ENCODE data around the gene CNTNAP2. TPM values are rescaled to one million over a fixed set of nuclear protein-coding genes. Genes with fewer than 3 reads are reported as not detected.

CNTNAP2 gene
- total RNA-seq, 4 donors from 2014 or later = not detected

- in situ Hi-C loops (cut with MboI; ENCODE audit: low sequenced_read_pairs in 4 of 4) = no loop called here
- no peaks in the 10 kb centered on the region for H3K4me1 ChIP-seq
- no peaks in the 10 kb centered on the region for H3K27me3 ChIP-seq
- intact Hi-C loops (cut with DNase I; ENCODE audit: low total_unique reads) = no loop called here
- DNase-seq = no peak
- no peak for ATAC-seq
- no peak overlapping the region for H3K4me3 ChIP-seq
- no peaks in the 10 kb centered on the region for H3K36me3 ChIP-seq
- no peak for TF ChIP-seq POLR2A (IDR thresholded peaks at IDR 0.05)
- no peak overlapping the region for H3K27ac ChIP-seq
- no peaks in the 10 kb centered on the region for H3K9me3 ChIP-seq
Measured at GRCh38 chr7:148093375-148094166, 1977.0 kb downstream of the CNTNAP2 start.

DNA sequence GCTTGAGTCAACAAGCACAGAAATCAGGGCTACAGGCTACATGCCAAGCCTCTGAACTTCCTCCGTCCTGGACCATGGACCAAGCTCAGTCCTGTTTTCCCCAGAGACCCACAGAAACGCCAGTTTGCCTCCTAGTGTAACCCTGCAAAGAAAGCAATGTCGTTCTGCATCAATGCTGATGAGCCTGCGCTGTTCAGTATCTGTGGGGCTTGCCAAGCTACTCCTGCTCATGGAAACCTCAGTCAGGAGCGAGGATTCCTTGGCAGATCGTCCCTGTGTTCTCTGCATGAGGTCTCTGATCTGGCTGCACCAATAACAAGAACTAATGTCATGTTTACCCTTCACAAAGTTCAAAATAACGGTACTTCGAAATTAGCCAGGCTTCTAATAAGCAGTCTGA, 1978.5 kb downstream of the CNTNAP2 start:
- intact Hi-C loops (cut with DNase I; ENCODE audit: low total_unique reads) = no loop called here
- Histone ChIP-seq H3K4me3 (no peak overlapping the region), H3K4me1 (no peaks in the 10 kb centered on the region), H3K27ac (no peak overlapping the region), H3K36me3 (no peaks in the 10 kb centered on the region), H3K9me3 (no peaks in the 10 kb centered on the region), H3K27me3 (no peaks in the 10 kb centered on the region)
- DNase-seq (no peak), ATAC-seq (no peak)
- in situ Hi-C loops (cut with MboI; ENCODE audit: low sequenced_read_pairs in 4 of 4) = no loop called here
- TF ChIP-seq POLR2A (IDR thresholded peaks at IDR 0.05) = no peak
- no peak for TF ChIP-seq CTCF (IDR thresholded peaks at IDR 0.05 in 4 of 5, conservative IDR thresholded peaks at IDR 0.05 in 1 of 5)

DNA sequence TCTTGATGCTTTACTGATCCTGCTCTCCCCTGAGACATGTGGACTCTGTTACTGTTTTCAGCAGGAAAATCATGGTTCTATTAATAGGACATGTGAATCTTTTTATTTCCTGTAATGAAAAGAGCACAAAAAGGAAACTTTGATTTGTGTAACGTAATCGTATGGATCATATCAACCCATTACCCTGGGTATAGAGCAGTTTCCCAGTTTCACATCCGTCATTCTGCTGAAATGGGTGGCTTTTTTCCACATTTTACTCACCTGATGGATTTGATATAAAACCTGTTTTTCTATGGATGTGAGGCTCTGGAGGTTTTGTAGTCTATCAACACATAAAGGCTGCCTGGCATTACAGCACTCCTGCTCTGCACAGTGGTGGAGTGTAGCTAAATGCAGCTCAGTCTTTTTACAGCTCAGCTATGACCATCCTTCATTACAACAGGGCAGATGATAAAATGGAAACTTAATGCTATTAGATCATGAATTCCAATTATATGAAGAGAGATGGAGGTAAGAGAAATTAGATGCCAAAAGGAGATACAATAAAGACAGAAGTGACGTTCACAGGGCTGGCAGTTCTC, 1987.6 kb downstream of the CNTNAP2 start:
- H3K4me1 ChIP-seq = no peaks in the 10 kb centered on the region
- H3K9me3 ChIP-seq = no peaks in the 10 kb centered on the region
- intact Hi-C loops (cut with DNase I; ENCODE audit: low total_unique reads) = no loop called here
- H3K4me3 ChIP-seq = no peak overlapping the region
- no peak for ATAC-seq
- no peak overlapping the region for H3K27ac ChIP-seq
- TF ChIP-seq POLR2A (IDR thresholded peaks at IDR 0.05) = no peak
- no peak for DNase-seq
- H3K36me3 ChIP-seq = no peaks in the 10 kb centered on the region
- in situ Hi-C loops (cut with MboI; ENCODE audit: low sequenced_read_pairs in 4 of 4) = no loop called here
- H3K27me3 ChIP-seq = no peaks in the 10 kb centered on the region

DNA sequence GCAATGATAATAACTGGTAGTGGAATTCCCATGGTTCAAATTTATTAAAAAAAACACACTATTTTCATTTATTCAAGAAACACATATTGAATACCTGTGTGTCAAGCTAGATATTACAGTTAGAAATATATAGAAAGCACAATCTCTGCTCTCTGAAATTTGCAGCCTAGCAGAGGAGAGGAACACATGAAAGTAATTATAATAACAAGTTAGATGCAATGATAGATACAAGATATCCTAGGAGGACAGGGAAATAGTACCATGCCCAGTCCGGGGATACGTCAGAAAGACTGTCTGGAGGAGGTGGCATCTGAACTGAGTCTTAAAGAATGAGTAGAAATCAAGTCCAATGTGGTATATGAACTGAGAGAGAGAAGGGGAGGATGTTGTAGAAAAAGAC, 1988.3 kb downstream of the CNTNAP2 start:
- no peak overlapping the region for H3K4me3 ChIP-seq
- no peak overlapping the region for H3K27ac ChIP-seq
- in situ Hi-C loops (cut with MboI; ENCODE audit: low sequenced_read_pairs in 4 of 4) = no loop called here
- no peaks in the 10 kb centered on the region for H3K9me3 ChIP-seq
- DNase-seq = no peak
- TF ChIP-seq POLR2A (IDR thresholded peaks at IDR 0.05) (no peak), CTCF (IDR thresholded peaks at IDR 0.05 in 4 of 5, conservative IDR thresholded peaks at IDR 0.05 in 1 of 5) (no peak)
- H3K4me1 ChIP-seq = no peaks in the 10 kb centered on the region
- intact Hi-C loops (cut with DNase I; ENCODE audit: low total_unique reads) = no loop called here
- H3K27me3 ChIP-seq = no peaks in the 10 kb centered on the region
- no peak for ATAC-seq
- H3K36me3 ChIP-seq = no peaks in the 10 kb centered on the region

GRCh38 chr7:148105853-148106252, 1989.3 kb downstream of the CNTNAP2 start:
- H3K27me3 ChIP-seq = no peaks in the 10 kb centered on the region
- TF ChIP-seq POLR2A (IDR thresholded peaks at IDR 0.05) (no peak), CTCF (IDR thresholded peaks at IDR 0.05 in 4 of 5, conservative IDR thresholded peaks at IDR 0.05 in 1 of 5) (no peak)
- in situ Hi-C loops (cut with MboI; ENCODE audit: low sequenced_read_pairs in 4 of 4) = no loop called here

More at GRCh38 chr7:148105853-148106252, 1989.3 kb downstream of the CNTNAP2 start:
- H3K36me3 ChIP-seq = no peaks in the 10 kb centered on the region
- no peaks in the 10 kb centered on the region for H3K9me3 ChIP-seq
- H3K4me3 ChIP-seq = no peak overlapping the region
- intact Hi-C loops (cut with DNase I; ENCODE audit: low total_unique reads) = no loop called here
- DNase-seq (no peak), ATAC-seq (no peak)
- H3K4me1 ChIP-seq = no peaks in the 10 kb centered on the region
- H3K27ac ChIP-seq = no peak overlapping the region

Measured in gastrocnemius medialis (tissue), 4 donors.